Activated CD8-positive, alpha-beta memory T cell treated with anti-CD3 and anti-CD28 coated beads for 1 hour (primary cell): ENCODE results near the gene DENND4B.
A peak's percentile ranks its signal among the peaks of the same experiment; 100 is the strongest.
"Not testable (repeated sequence)": the region's sequence is repeated elsewhere in the genome, so short reads cannot be mapped to it uniquely, and the experiment has no call there.

Experiments
- DNase-seq, 2 donors: peaks; one replicate each; pipeline ENCODE4 v3.0.0-alpha.2; 2020; ENCODE audit warnings: low read depth in 1 of 2; ENCODE audit errors: extremely low read depth in 1 of 2

Gene DENND4B

DNA sequence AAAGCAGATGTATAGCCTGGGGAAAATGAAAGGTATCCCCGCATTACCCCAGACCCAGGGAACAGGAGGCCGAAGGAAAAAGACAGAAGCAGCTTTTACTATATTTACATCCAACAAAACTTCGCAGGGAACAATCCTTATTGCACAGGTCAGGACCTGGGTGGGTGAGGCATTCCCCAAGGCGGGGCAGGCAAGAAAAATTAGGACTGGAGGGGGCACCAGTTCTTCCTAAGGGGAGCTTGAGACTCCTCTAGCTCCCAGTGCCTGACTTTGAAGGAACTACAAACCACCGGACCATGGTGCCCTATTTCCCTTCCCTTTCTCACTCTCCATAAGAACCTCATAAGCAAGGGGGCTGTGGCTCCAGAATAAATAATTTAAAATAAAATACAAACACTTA, 17.1 kb downstream of the DENND4B start:
- no peak for DNase-seq

DNA sequence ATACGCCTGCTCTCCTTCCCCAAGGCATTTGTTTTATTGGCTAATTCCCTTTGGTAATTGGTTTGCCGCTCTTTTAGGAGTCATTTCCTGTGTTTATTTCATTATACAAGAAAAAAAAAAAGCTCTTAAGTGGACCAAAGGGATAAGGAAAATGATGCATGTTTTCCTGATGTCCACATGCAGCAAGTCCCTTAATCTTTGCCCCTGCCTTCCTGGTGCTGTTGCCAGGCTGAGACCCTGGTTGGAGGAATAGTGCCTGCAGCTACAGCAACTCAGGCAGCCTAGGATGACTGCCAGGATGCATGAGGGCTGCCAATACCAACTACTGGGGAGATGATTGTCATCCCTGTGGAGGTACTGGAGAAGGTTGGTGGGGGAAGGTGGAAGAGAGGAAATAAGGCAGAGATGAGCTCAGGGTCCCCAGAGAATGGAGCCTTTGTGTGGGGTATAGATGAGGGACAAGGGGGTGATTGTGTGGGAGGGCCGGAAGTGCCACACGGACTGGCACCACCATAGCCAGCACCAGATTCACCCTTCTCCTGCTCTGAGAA, 17.7 kb downstream of the DENND4B start:
- DNase-seq = no peak

DNA sequence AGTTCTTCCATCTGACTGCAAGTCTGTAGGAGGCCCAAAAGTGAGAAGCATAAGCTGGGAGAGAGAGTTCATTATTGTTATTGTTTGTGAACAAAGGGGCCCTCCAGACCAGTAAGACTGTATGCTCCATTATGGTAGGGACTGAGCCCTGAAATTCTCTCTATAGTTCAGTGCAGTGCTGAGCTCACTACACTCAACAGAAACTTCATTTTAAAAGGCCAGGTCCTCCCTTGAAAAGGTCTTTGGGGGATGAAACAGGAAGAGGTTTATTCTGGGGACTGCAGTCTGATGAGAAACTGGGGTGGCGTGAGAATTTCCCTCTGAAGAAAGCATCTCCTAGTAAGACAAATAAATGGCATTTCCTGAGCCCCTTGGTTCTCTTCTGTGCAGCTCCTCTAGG, 18.3 kb downstream of the DENND4B start:
- DNase-seq = no peak

DNA sequence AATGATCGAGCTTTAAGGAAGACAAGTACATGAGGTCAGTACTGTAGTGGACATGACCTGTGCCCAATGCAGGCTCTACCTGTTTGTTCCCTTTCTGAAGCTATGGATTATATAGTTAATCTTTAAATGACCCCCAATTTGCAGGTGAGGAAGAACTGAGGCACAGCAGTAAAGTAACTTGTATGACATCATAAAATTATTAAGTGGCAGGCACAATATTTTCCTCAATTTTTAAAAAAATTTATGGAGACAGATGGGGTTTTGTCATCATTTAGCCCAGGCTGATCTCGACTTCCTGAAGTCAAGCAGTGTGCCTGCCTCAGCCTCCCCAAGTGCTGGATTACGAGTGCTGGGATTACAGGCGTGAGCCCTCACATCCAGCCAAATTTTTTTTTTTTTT, 20.1 kb downstream of the DENND4B start:
- DNase-seq = no peak

DNA sequence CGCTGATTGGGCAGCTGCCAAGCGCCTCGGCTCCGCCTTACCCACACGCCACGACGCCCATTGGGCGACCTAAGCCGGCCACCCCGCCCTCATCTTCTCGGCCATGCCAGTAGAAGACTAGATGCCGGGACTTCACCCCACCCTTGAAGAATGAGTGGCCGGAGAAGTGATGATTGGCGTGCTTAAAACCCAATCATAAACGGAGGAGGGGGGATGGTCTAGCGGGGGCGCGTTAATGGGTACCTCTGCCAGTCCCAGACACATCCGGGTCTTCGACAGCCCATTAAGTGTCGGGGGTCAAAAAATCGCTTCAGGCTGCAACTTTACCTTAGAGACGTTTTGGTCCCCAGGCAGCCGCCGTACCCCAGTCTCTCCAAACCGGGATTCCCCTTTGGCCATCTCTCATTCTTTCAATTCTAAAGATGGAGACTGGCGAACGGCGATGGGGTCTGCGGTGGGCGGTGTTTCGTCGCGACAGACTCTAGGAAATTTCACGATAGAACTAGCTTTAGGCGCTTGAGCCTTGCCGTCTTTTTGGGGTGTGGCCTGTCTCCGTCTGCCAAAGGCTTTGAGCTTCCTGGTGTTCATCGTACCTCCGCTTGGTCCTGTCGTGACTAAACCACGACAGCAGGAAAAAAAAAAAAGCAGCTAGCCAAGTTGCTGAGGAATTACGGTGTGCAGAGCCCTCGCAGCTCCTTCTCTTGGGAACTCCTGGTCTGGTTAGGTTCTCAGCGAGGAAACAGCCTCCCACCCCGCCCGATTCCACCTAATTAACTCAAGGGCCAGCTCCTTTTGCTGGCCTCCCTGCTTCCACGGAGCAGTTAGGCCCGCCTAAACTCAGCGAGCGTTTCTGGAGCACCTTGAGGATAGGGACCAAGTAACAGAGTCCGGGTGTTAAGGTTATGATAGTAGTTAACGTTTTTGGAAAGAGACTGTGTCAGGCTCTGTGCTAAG, 23.3 kb downstream of the DENND4B start, which contains the start of gene GATAD2B:
Gene GATAD2B (minus strand): TSS at position 1 of the 954 bp plus-strand sequence. CDS start 94,625 bp downstream, outside the sequence.
- peak; percentile 94 to 98 for DNase-seq

DNA sequence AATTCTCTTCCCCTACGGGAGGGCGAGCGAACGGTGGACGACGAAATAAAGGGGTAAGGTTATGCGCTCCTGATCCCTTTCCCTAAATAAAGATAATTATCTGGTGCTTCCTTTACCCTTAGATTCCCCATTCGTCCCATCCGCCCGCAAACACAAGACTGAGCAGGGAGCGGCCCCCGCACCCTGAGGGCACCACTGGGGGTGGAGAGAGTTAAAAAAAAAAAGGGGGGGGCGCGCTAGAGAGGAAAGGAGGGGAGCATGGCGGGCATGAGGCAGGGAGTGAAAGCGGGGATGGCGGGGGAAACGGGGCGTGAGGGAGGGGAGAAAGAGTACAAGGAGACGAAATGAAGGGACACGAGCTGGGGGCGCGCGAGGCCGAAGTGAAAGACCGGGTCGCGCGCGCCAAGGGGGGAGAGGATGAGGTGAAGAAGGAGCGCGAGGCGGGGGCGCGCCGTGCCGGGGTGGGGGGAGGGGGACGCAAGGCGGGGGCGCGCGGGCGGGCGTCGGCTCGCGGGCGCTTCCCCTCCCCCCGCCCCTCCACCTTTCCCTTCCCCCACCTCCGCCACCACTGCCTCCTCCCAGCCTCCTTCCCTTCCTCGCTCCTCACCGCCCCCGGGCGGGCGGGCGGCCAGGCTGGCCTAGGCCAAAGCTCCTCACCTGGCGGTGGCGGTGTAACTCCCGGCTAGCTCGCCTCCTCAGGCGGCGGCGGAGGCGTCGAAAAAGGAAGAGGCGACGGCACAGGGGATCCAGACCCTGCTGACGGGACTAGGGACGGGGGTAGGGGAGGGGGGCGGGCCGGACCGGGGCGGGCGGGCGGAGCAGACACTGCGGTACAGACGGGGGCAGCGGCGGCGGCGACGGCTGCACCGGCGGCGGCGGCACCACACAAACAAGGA, 24.2 kb downstream of the DENND4B start:
- peak in 1 of 2 donors; percentile 48 for DNase-seq

DNA sequence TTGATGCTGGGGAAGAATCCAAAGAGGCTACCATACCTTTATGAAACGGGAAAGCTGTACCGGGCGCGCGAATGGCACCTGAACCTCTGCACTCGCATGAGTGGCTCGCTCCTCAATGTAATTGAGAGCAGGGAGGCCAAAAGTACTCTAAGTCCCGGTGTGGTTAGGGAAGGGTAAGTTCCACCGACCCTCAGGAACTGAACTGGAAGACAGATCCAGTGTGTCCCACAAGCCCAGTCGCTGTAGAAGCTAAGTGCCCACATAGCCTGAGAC, 24.8 kb downstream of the DENND4B start:
- DNase-seq = no peak

DNA sequence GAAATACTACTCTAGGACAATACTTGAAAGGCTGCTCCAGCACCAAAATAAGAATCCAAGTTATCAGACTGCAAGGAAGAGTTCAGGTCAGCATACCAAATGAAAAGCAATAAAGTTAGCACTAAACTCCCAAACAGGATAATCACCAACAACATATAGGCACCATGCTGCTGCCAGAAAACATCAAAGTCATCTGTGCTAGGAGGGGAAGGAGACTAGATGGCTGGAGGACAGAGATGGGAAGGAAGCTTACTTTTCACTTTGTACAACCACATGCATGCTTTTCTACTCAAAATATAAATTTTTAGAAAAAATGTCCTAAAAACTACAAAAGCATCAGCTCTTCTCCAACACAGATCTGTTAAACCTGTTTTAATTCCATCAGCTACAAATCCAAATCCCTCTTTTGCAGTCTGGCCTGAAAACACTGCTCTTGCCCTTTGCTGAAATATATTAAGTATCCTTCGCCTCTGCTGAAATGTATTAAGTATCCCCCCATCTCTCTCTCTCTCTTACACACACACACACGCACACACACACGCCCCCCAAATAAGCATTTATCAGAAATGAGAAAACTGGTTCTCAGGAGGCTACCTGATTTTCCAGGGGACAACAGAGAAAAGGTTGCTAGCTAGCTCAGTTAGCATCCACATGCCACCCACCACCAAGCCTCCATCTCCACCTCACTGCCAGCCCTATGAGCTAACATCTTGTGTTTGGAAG, 25.3 kb downstream of the DENND4B start:
- DNase-seq = no peak

DNA sequence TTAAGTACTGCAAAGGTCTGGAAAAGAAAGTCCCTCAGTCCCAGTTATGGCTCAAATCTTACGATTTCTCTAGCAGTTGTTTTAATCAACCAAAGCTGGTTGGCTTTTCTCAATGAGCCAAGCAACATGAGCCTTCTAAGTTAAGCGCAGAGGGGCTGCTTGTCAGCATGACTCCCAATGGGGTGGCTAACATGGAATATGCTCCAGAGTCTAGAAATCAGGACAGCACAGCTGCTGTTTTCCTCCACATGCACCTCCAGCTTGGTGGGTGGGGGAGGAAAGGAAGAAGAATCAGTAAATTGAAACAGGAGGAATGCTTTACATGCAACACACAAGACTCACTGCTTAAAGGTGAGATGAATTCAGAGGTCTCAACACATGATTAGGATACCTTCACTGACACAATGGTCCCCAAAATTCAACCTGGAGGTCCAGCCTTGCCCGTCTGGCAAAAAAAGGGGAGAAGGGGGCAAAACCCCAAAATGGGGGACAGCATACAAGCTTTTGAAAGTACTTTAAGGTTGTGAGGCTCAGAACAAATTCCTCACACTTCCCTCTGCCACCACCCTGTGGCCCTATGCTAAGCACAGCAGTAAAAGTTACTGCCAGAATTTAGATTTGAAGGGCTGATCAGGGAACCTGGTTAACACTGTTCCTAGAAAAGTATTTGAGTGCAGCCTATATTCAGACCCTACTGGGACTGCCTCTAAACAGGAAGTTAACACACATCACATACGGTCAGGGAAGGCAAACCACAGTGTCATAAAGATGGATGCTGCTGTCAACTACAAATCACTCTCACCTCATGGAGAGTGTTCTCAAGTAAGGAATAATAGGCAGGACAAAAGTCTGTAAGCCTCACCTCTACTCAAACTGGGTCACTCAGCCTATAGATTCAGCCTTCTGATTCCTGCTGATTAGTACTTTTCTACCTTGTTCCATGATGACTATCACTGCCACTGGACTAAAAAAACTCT, 26.4 kb downstream of the DENND4B start:
- no peak for DNase-seq

DNA sequence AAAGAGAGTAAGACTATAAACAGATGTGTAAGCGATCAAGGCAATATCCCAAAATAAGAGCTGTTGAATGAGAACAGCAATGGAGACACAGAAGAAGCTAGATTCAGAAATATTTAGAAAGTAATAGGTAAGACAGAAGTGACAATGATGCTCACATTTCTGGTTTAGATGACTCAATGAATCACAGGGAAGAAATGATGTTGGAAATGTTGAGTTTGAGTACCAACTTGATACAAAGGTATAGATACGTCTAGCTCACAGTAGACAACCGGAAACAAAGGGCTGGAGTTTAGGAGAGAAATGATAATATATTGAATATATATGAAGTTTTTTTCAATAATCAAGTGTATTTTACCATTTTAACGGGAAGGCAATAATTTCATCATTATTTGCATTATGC, 30.2 kb downstream of the DENND4B start:
- no peak for DNase-seq

DNA sequence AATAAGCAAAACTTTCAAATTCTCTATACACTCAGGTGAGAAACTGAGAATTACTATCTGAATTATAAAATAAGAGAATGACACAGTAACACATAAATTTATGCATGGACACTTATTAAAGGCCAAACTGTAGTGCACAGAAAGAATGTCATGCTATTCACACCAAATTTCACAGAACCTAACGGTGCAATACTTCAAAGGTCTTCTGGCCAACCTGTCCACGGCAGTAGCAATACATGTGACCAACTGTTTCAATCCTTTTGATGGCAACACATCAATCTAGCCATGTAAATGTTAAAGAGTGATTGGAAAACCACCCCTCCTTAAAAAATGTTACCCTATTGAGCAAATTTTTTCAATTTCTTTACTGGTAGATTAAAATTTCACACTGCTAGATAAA, 34.2 kb downstream of the DENND4B start:
- DNase-seq = no peak

DNA sequence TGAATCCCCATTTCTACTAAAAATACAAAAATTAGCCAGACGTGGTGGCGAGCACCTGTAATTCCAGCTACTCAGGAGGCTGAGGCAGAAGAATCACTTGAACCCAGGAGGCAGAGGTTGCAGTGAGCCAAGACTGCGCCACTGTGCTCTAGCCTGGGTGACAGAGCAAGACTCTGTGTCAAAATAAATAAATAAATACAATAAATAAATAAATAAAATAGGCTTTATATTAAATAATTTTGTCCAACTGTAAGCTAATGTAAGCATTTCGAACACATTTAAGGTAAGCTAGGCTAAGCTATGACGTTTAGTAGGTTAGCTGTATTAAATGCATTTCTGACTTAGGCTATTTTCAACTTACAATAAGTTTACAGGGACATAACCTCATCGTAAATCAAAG, 36.0 kb downstream of the DENND4B start:
- not testable (repeated sequence) for DNase-seq

DNA sequence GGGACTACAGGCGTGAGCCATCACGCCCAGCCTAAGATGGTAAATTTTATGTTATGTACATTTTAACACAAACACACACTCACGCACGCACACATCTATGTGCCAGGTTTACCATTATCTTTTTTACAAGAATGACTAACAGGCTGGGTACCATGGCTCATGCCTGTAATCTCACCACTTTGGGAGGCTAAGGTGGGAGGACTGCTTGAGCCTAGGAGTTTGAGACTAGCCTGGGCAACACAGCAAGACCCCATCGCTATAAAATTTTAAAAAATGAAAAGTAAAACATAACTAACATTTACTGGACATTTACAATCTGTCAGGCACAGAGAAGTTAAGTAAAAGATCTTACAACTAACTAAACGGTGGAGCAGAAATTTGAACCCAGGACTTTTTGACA, 38.4 kb downstream of the DENND4B start:
- DNase-seq = no peak

DNA sequence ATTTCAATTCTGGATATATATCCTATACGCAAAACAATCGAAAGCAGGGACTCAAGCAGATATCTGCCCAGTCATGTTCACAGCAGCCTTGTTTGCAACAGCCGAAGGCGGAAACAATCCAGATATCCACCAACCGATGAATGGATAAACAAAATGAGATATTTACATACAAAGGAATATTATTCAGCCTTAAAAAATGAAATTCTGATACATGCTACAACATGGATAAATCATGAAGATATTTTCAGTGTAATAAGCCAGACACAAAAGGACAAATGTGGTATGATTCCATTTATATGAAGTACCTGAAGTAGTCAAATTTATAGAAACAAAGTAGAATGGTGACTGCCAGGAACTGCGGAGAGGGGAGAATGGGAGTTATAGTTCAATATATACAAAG, 39.4 kb downstream of the DENND4B start:
- no peak for DNase-seq

DNA sequence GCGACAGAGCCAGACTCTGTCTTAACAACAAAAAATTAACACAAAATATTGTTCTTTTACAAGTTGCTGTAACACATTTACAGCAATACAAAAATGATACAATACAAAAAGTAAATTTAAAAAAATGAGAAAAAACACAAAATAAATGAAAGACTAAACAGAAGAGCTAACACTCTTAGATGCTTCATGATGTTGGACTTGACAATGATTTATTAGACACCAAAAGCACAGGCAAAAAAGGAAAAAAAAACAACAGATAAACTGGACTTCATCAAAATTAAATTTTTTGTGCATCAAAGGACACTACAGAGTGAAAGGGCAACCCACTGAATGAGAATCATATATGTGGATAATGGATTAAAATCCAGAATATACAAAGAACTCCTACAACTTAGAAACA, 40.1 kb downstream of the DENND4B start:
- DNase-seq = no peak

DNA sequence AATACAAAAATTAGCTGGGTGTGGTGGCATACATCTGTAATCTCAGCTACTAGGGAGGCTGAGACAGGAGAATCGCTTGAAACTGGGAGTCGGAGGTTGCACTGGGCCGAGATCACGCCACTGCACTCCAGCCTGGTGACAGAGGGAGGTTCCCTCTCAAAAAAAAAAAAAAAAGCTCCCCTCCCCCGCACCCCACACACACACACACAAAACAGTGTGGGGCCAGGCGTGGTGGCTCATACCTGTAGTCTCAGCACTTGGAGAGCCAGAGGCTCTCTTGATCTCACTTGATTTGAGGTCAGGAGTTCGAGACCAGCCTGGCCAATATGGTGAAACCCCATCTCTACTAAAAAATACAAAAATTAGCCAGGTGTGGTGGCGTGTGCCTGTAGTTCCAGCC, 40.6 kb downstream of the DENND4B start:
- DNase-seq = not testable (repeated sequence)

DNA sequence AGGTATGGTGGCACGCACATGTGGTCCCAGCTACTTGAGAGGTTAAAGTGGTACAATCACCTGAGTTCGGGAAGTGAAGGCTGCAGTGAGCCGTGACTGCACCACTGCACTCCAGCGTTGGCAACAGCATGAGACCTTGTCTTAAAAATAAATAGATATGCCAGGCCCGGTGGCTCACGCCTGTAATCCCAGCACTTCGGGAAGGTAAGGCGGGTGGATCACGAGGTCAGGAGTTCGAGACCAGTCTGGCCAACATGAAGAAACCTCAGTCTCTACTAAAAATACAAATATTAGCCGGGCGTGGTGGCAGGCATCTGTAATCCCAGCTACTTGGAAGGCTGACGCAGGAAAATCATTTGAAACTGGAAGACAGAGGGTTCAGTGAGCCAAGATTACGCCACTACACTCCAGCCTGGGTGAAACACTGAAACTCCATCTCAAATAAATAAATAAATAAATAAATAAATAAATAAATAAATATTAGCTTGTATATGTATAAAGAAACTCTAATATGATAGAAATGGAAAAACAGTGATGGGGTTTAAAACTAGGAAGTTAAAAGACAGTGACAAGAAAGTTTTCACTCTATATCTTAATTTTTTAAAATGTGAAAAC, 42.6 kb downstream of the DENND4B start:
- DNase-seq = no peak

DNA sequence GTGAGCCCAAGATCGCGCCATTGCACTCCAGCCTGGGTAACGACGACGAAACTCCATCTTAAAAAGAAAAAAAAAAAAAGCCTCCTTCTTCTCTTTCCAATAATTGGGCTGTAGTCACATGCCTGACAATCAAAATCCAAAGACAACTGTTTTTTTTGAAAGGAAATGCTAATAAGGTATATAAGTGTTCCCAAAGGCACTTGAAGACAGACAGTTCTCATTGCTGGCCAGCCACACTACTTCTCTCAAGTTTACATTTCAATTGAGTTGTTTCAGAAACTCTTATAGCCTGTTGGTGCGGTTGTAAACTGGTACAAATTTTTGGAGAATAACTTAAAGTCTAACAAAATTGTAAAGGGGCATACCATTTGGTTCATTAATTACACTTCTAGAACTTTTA, 47.0 kb downstream of the DENND4B start:
- DNase-seq = no peak

DNA sequence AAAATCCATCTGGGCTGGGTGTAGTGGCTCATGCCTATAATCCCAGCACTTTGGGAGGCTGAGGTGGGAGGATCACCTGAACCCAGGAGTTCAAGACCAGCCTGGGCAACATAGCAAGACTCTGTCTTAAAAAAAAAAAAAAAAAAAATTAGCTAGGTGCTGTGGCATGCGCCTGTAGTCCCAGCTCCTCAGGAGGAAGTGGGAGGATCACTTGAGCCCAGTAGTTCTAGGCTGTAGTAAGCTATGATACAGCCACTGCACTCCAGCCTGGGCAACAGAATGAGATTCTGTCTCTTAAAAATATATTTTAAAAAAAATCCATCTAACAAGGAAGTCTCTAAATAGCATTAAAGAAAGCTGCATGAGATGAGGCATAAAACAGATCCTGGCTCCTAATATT, 50.7 kb downstream of the DENND4B start:
- not testable (repeated sequence) for DNase-seq
